Measurements from ENCODE around the gene STAG1. TPM values are rescaled to one million over a fixed set of nuclear protein-coding genes. Genes with fewer than 3 reads are reported as not detected.

Gene STAG1
- polyA plus RNA-seq, 1 of the 3 experiments (the other 2 are of a cell fraction) = 5.5 TPM

DNA sequence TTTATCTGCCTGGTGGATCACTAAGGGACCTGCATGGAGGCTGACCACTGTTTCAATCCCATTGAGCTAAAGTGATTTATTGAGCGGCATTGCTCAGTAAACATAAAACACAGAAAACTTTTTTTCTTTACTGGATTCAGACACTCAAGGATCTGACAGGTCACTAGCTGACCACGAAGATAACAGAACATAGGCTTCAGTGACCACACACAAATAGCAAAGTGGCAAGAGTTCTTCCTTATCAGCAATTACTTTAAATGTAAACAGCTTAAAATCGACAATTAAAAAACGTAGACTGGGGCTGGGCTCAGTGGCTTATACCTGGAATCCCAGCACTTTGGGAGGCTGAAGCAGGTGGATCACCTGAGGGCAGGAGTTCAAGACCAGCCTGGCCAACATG lies 48.7 kb downstream of the STAG1 start:
- no peak for DNase-seq
- TF ChIP-seq, protein P1, sequence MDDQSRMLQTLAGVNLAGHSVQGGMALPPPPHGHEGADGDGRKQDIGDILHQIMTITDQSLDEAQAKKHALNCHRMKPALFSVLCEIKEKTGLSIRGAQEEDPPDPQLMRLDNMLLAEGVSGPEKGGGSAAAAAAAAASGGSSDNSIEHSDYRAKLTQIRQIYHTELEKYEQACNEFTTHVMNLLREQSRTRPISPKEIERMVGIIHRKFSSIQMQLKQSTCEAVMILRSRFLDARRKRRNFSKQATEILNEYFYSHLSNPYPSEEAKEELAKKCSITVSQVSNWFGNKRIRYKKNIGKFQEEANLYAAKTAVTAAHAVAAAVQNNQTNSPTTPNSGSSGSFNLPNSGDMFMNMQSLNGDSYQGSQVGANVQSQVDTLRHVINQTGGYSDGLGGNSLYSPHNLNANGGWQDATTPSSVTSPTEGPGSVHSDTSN (IDR thresholded peaks at IDR 0.05) = no peak
- TF ChIP-seq NFIC (IDR thresholded peaks at IDR 0.05; ENCODE audit: borderline replicate concordance) (no peak), EZH2phosphoT487 (IDR thresholded peaks at IDR 0.05; ENCODE audit: borderline replicate concordance, low read depth) (no peak), ELF1 (IDR thresholded peaks at IDR 0.05) (no peak), JUND (IDR thresholded peaks at IDR 0.05) (no peak), EP300 (IDR thresholded peaks at IDR 0.05; ENCODE audit: borderline replicate concordance in 1 of 2, low read depth in 1 of 2, low read length in 1 of 2) (no peak), POLR2AphosphoS5 (IDR thresholded peaks at IDR 0.05; ENCODE audit: low read depth, low read length) (no peak), MEF2A (IDR thresholded peaks at IDR 0.05; ENCODE audit: borderline replicate concordance, low read depth) (no peak), TAF1 (IDR thresholded peaks at IDR 0.05; ENCODE audit: borderline replicate concordance, low read depth, low read length) (no peak), FOXJ3 (CRISPR knock-in tag; IDR thresholded peaks at IDR 0.05) (no peak), TCF12 (IDR thresholded peaks at IDR 0.05) (no peak), NRF1 (IDR thresholded peaks at IDR 0.05; ENCODE audit: low read depth, low read length) (no peak), MXI1 (IDR thresholded peaks at IDR 0.05; ENCODE audit: low read depth, low read length) (no peak), SIN3A (IDR thresholded peaks at IDR 0.05; ENCODE audit: borderline replicate concordance, low read depth, low read length) (no peak), RFX5 (IDR thresholded peaks at IDR 0.05; ENCODE audit: low read length) (no peak), SMC3 (IDR thresholded peaks at IDR 0.05; ENCODE audit: low read depth, low read length) (no peak)
- TF ChIP-seq, protein P2, sequence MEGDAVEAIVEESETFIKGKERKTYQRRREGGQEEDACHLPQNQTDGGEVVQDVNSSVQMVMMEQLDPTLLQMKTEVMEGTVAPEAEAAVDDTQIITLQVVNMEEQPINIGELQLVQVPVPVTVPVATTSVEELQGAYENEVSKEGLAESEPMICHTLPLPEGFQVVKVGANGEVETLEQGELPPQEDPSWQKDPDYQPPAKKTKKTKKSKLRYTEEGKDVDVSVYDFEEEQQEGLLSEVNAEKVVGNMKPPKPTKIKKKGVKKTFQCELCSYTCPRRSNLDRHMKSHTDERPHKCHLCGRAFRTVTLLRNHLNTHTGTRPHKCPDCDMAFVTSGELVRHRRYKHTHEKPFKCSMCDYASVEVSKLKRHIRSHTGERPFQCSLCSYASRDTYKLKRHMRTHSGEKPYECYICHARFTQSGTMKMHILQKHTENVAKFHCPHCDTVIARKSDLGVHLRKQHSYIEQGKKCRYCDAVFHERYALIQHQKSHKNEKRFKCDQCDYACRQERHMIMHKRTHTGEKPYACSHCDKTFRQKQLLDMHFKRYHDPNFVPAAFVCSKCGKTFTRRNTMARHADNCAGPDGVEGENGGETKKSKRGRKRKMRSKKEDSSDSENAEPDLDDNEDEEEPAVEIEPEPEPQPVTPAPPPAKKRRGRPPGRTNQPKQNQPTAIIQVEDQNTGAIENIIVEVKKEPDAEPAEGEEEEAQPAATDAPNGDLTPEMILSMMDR (IDR thresholded peaks at IDR 0.05) = no peak
- TF ChIP-seq, protein P3, sequence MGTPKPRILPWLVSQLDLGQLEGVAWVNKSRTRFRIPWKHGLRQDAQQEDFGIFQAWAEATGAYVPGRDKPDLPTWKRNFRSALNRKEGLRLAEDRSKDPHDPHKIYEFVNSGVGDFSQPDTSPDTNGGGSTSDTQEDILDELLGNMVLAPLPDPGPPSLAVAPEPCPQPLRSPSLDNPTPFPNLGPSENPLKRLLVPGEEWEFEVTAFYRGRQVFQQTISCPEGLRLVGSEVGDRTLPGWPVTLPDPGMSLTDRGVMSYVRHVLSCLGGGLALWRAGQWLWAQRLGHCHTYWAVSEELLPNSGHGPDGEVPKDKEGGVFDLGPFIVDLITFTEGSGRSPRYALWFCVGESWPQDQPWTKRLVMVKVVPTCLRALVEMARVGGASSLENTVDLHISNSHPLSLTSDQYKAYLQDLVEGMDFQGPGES (IDR thresholded peaks at IDR 0.05; ENCODE audit: low read depth, low read length) = no peak
- TF ChIP-seq, protein P4, sequence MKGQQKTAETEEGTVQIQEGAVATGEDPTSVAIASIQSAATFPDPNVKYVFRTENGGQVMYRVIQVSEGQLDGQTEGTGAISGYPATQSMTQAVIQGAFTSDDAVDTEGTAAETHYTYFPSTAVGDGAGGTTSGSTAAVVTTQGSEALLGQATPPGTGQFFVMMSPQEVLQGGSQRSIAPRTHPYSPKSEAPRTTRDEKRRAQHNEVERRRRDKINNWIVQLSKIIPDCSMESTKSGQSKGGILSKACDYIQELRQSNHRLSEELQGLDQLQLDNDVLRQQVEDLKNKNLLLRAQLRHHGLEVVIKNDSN (IDR thresholded peaks at IDR 0.05; ENCODE audit: borderline replicate concordance, low read depth) = no peak
- TF ChIP-seq, protein P5, sequence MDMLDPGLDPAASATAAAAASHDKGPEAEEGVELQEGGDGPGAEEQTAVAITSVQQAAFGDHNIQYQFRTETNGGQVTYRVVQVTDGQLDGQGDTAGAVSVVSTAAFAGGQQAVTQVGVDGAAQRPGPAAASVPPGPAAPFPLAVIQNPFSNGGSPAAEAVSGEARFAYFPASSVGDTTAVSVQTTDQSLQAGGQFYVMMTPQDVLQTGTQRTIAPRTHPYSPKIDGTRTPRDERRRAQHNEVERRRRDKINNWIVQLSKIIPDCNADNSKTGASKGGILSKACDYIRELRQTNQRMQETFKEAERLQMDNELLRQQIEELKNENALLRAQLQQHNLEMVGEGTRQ (IDR thresholded peaks at IDR 0.05; ENCODE audit: borderline replicate concordance, low read depth, low read length) = no peak
- no peak overlapping the region for H3K27ac ChIP-seq (ENCODE audit: low read depth in 2 of 2, low read length in 1 of 2)
- no peaks in the 10 kb centered on the region for H3K9me2 ChIP-seq
- CTCF ChIA-PET = interaction anchor here (0.8 to 0.9 kb wide), 3 partner anchors 13 to 312 kb away, joined by 3 to 5 read pairs (median 4); partner anchors contain the start of gene STAG1
- no peaks in the 10 kb centered on the region for H3K27me3 ChIP-seq (ENCODE audit: insufficient read depth)
- H3F3A ChIP-seq (replicated peaks; ENCODE audit: insufficient read depth) = no peaks in the 10 kb centered on the region
- no peak overlapping the region for H3K4me3 ChIP-seq (ENCODE audit: low read depth in 2 of 2, low read length in 1 of 2)
- no peak overlapping the region for H3K9ac ChIP-seq
- no peak overlapping the region for H2AFZ ChIP-seq (ENCODE audit: low read depth)
- 93% methylated on average over 4 of the region's 4 CpGs for WGBS (ENCODE audit: low lambda C conversion rate)
- H3K9me3 ChIP-seq = no peaks in the 10 kb centered on the region
- no peak overlapping the region for H3K4me2 ChIP-seq
- POLR2A ChIA-PET = no interaction called here
- peaks cover 23% of the 10 kb centered on the region for H4K20me1 ChIP-seq (ENCODE audit: insufficient read depth)
- peaks cover 100% of the 10 kb centered on the region for H3K79me2 ChIP-seq (ENCODE audit: insufficient read depth)
- H3K4me1 ChIP-seq (ENCODE audit: control insufficient read depth in 1 of 2, insufficient read depth in 2 of 2, low read depth in 1 of 2, low read length in 1 of 2) = no peaks in the 10 kb centered on the region
- no peaks in the 10 kb centered on the region for H3K36me3 ChIP-seq (replicated peaks in 1 of 2; ENCODE audit: control insufficient read depth in 1 of 2, insufficient read depth in 2 of 2, low read length in 1 of 2)
